GM23248 (cell line): Measurements from ENCODE around the gene IRAK1.

Experiments
- EZH2 ChIP-seq: fragments of 200-600 bp; sonication (generic); IDR thresholded peaks from 2 replicates; pipeline ENCODE4 v1.6.1; 2018; ENCODE audit warnings: antibody characterized with exemption, mild to moderate bottlenecking; ENCODE audit not compliant: insufficient read depth, poor library complexity, severe bottlenecking
- EZH2phosphoT487 ChIP-seq: fragments of 200-600 bp; sonication (generic); IDR thresholded peaks from 2 replicates; pipeline ENCODE4 v1.6.1; 2018; ENCODE audit warnings: antibody characterized with exemption, moderate library complexity, mild to moderate bottlenecking, low read depth; ENCODE audit not compliant: insufficient read depth

DNA sequence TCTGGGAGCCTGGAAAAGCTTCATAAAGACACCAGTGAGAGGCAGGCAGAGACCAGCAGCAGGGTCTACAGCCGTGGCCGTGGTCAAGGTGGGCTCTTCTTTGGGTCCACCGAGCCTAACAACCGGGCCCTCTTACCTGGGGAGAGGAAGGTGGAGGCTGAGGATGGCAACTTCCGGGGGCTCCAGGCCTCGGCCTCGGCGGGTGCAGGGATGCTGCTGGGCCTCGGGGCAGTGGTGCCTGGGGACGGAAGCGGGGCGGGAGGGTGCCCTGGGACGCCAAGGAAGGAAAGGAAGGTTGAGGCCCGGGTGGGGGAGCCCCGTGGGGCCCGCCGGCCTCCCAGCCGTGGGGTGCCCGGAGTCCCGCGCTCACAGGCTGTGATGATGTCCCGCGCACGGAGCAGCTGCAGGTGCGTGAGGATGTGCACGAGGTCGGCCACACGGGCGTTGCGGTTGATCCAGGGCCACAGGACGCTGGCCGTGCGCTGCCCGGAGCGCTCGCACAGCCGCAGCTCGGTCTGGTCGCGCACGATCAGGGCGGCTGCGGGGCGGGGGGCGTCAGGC lies 561 bp downstream of the IRAK1 start:
- TF ChIP-seq EZH2 (no peak), EZH2phosphoT487 (no peak)
